HG03097 (cell line): ENCODE measurements around the gene ZNF688.

Source experiments
- ATAC-seq: cut with Tn5 transposase; IDR thresholded peaks from one replicate; pipeline ENCODE4 v1.9.1; 2021; ENCODE audit not compliant: unreplicated experiment, low FRiP score

ZNF688 gene

DNA sequence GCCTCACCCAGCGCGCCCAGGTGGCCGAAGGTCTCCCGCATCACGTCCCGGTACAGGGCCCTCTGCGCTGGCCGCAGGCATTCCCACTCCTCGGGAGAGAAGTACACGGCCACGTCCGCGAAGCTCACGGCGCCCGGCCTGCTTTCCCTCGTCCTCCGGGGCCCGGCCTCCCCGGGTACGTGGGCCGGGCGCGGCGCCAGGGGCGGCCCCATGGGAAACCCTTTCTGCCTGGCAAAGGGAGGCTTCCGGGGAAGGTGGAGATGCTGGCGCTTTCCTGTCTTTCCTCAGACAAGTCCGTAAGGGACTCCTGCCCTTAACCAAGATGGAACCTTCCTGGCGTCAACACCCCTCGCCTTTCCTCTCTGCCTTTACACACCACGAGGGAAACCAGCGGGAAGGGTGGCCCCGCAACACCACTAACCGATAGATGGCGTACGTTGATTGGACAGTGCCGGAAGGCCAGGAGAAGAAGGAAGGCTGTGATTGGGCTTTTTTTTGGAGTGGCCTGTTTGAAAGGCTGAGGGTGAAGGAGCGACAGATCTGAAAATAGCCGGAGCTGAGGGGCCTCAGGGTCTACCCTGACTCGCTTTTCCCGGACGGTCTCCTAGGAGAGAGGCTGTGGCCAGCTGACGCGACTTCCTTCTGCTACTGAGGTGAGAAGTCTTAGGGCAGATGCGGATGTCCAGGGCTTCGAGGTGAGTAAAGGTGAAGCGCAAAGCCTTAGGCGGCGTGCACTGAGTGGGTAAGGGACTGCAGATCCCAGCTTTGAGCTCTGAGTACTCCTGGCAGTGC is 14.1 kb upstream of the ZNF688 start, which contains the start of gene ZNF785:
ZNF785 (minus strand) TSS at position 298 of the 792 bp plus-strand sequence; CDS start at position 212, 86 bp downstream.
- peak; percentile 80 for ATAC-seq

GRCh38 chr16:30585022-30585399 is 13.5 kb upstream of the ZNF688 start:
- ATAC-seq = peak; percentile 25

DNA sequence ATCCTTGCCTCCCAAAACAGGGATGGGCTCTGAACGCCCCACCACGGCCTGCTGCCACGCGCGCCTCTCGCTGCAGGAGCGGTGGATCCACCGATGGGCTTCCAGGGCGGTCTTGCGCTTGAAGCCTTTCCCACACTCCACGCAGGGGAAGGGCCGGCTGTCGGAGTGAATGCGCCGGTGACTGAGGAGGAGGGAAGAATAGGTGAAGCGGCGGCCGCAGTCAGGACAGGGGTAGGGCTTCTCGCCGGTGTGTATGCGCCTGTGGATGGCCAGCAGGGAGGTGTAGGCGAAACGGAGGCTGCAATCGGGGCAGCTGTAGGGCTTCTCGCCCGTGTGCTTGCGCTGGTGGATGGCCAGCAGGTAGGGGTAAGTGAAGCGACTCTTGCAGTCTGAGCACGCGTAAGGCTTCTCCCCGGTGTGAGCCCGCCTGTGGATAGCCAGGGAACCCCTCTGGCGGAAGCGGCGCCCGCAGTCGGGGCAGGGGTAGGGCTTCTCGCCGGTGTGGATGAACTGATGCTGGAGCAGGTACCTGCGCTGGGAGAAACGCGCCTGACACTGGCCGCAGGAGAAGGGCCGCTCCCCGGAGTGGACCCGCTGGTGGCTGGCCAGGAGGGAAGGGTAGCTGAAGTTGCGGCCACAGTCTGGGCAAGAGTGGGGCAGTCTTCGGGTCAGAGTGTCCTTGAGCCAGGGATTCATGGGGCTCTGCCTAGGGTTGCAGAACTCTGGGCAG is 11.3 kb upstream of the ZNF688 start:
- no peak for ATAC-seq

GRCh38 chr16:30581457-30581856 is 9.9 kb upstream of the ZNF688 start:
- ATAC-seq = no peak

- no peak for ATAC-seq
These were observed 3.2 kb upstream of the ZNF688 start for GRCh38 chr16:30574678-30575077.

- no peak for ATAC-seq
These were observed 674 bp downstream of the ZNF688 start for GRCh38 chr16:30570636-30571444.

DNA sequence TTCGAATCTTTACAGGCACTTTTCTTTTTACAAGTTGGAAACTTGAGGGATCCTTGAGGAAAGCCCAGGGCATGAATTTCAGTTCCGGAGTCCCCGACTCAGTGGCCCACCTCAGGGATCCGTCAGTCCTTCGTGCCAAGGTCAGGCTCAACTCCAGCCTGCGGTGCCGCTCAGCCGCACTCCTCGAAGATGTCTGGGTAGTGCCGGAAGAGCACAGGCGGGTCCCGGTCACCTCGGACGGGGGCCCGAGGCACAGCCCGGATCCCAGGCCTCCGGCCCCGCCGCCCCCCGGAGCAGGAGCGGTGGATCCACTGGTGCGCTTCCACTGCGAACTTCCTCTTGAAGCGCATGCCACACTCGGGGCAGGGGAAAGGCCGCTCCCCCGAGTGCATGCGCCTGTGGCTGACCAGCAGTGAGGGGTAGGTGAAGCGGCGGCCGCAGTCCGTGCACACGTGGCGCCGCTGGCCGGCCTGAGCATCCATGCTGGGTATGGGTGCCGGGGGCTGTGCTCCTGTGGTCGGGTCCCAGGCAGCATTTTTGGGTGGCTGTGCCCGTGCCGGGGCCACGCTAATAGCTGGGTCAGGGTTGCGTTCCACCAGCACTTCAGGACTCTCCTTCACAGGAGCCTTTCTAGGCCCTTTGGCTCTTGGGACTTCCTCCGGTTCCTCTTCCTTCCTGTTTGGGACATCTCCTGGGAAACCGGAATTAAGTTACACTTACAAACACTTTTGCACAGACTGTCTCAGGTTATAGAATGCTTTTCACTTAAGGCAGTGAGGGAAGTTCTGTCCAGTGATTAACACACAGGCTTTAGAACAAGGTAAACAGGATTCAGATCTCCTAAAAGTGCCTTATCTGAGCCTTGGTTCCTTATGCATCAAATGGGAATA is 1.5 kb downstream of the ZNF688 start:
- ATAC-seq = no peak

- ATAC-seq = no peak
These were observed 2.2 kb downstream of the ZNF688 start for GRCh38 chr16:30569281-30569680.

DNA sequence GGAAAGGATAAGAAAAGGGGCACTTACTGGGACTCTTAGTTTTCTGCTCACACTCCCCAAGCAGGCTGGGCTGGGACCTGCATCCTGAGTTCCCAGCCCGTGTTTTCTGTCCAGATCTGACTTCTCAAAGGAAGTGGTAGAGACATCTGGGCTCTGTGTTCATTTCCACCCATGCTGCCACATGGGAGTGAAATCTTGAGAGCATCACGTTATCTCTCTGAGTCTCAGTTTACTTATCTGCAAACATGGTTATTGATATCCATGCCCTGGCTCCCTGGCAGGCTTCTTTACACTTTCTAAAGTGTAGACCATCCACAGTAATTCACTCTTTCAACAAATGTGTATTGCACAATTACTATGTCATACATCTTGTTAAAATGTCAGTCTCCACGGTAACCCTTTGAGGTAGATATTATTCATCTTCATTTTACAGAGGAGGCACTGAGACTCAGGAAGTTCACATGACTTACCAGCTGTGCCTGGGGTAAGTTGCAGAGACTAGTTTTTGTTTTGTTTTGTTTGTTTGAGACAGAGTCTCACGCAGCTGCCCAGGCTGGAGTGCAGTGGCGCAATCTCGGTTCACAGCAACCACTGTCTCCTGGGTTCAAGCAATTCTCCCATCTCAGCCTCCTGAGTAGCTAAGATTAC is 3.4 kb downstream of the ZNF688 start:
- ATAC-seq = peak; percentile 26

GRCh38 chr16:30567160-30567990 is 4.1 kb downstream of the ZNF688 start:
- no peak for ATAC-seq

- ATAC-seq = no peak
These were observed 5.0 kb downstream of the ZNF688 start for GRCh38 chr16:30566531-30566930.

DNA sequence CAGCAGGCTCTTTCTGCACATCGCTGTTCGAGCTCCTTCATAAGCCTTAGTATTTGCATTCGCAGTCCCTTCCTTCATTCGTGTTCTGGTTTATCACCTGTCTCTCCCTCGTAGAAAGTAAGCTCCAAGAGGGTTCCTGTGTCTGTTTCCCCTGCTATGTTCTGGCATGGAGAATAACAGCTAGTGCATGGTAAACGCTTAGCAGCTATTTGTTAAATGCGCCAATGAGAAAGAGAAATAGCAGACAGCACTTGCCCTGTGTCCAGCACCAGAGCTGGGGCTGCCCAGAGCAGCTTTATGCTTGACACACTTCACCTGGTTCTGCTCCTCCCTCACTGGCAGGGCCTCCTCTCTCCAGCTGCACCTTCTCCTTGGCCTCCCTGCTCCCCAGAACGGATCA is 5.5 kb downstream of the ZNF688 start:
- no peak for ATAC-seq

GRCh38 chr16:30565526-30565925 is 6.0 kb downstream of the ZNF688 start:
- ATAC-seq = no peak

DNA sequence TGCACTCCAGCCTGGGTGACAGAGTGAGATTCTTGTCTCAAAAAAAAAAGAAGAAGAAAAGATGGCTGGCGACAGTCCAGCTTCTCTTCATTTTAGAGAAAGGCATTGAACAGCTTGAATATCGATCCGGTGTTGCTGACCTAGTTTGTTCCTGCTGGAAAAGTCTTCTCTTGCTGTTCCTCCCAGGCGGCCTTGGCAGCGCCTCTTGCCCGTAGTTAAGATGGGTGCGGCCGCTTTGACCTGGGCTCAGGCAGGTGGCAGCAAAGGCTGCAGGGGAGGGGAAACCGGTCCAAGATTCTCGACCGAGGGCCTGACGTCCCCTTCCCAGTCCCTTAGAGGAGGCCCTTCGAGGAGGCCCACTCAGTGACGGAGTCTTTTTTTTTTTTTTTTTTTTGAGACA is 9.5 kb downstream of the ZNF688 start:
- ATAC-seq = no peak

DNA sequence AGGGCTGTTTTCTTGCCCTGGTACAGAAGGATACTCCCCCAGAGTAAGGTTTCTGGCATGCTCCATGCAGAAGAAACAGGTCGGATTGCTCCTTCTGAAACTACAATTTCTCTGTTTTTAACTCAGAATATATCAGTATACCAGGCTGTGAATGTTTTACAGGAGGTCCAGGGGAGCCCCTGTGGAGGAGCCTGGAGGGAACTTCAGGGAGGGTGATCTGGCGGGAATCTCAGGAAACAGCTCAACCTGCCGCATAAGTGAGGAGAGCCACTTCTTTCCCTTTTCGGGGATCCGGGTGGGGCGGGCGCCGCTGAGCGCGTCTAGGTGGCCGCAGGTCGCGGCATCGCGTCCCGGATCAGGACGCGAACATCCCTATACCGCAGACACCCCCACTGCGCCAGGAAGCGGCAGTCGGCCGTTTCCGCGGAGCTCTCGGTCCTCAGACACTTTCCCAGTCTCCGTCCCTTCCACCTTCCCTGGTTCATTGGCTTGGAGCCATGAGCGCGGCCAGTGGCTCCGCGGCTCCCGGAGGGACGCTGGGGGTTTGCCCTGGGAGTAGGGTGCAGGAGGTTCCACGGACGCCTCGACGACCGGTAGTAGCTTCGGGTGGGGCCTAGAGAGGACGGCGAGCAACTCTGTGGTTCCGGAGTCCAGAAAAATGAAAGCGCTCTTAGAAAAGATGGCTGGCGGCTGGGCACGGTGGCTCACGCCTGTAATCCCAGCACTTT is 10.3 kb downstream of the ZNF688 start:
- ATAC-seq = no peak

DNA sequence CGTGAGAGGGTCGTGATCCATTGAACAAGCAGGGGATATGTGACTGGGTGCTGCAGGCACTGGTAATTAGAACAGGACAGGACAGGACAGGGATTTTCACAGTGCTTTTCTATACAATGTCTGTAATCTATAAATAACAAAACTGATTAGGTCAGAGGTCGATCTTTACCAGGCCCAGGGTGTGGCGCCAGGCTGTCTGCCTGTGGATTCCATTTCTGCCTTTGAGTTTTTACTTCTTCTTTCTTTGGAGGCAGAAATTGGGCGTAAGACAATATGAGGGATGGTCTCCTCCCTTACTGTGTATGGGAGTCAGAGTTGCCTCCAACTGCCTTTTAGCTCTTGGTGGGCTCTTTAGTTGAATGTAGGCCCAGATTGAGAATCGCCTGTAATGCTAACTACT is 11.8 kb downstream of the ZNF688 start:
- ATAC-seq = no peak

DNA sequence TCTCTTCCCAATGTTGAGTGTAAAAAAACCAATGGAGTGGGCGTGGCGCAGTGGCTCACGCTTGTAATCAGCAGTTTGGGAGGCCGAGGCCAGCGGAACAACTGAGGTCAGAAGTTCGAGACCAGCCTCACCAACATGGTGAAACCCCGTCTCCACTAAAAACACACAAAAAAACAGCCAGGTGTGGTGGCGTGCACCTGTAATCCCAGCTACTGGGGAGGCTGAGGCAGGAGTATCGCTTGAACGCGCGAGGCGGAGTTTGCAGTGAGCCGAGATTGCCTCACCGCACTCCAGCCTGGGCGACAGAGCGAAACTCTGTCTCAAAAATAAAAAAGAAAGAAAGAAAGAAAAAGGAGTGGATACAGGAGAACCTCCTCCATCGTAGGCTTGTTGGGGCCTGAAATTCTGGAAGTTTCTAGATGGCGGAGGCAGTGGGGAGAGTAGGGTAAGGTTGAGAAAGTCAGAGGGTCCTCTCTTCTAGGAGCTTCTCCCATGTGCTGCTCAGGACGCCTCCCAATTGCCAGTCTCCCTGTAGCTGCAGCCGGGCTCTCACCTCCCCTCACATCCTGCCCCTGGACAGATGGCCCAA is 12.6 kb downstream of the ZNF688 start:
- ATAC-seq = no peak
